ENCODE measurements around the gene ARHGEF19.
"Not testable (repeated sequence)": the region's sequence is repeated elsewhere in the genome, so short reads cannot be mapped to it uniquely, and the experiment has no call there.

Gene ARHGEF19

GRCh38 chr1:16212251-16212961 lies at the start of gene ARHGEF19:
ARHGEF19 (minus strand) TSS chr1:16212652; CDS start chr1:16209054, 3,598 bp downstream.
- no peak for DNase-seq

- no peak for DNase-seq
These were observed 49.6 kb upstream of the ARHGEF19 start for GRCh38 chr1:16262067-16262466.

- no peak for DNase-seq
These were observed 48.4 kb upstream of the ARHGEF19 start for GRCh38 chr1:16260814-16261213.

GRCh38 chr1:16258591-16259135 lies 46.2 kb upstream of the ARHGEF19 start:
- DNase-seq = no peak

- DNase-seq = no peak
These were observed 45.5 kb upstream of the ARHGEF19 start for GRCh38 chr1:16257968-16258367.

- not testable (repeated sequence) for DNase-seq
These were observed 45.1 kb upstream of the ARHGEF19 start for GRCh38 chr1:16257556-16257955.

GRCh38 chr1:16256478-16256877 lies 44.0 kb upstream of the ARHGEF19 start:
- no peak for DNase-seq

- DNase-seq = no peak
These were observed 41.9 kb upstream of the ARHGEF19 start for GRCh38 chr1:16254263-16254928.

GRCh38 chr1:16253332-16253922 lies 41.0 kb upstream of the ARHGEF19 start:
- DNase-seq = no peak

GRCh38 chr1:16252912-16253311 lies 40.5 kb upstream of the ARHGEF19 start:
- no peak for DNase-seq

GRCh38 chr1:16251381-16251780 lies 38.9 kb upstream of the ARHGEF19 start:
- no peak for DNase-seq

GRCh38 chr1:16250524-16251251 lies 38.2 kb upstream of the ARHGEF19 start:
- DNase-seq = no peak

- no peak for DNase-seq
These were observed 37.3 kb upstream of the ARHGEF19 start for GRCh38 chr1:16249596-16250241.

GRCh38 chr1:16248603-16249516 lies 36.4 kb upstream of the ARHGEF19 start:
- no peak for DNase-seq

- no peak for DNase-seq
These were observed 35.6 kb upstream of the ARHGEF19 start for GRCh38 chr1:16248007-16248436.

GRCh38 chr1:16247441-16247840 lies 35.0 kb upstream of the ARHGEF19 start:
- DNase-seq = no peak

- no peak for DNase-seq
These were observed 34.5 kb upstream of the ARHGEF19 start for GRCh38 chr1:16246961-16247360.

GRCh38 chr1:16246239-16246638 lies 33.8 kb upstream of the ARHGEF19 start:
- not testable (repeated sequence) for DNase-seq

- no peak for DNase-seq
These were observed 33.2 kb upstream of the ARHGEF19 start for GRCh38 chr1:16245476-16246196.

GRCh38 chr1:16244650-16245285 lies 32.3 kb upstream of the ARHGEF19 start:
- no peak for DNase-seq

All from activated naive CD4-positive, alpha-beta T cell (primary cell).